SU-DHL-6 (cell line): Measurements from ENCODE around the gene KRT77.

Source experiments
- H2AFZ ChIP-seq: fragments of 200-600 bp; sonication (generic); 2 replicates; pipeline ENCODE4 v1.6.1; 2014; ENCODE audit warnings: low read depth, mild to moderate bottlenecking, moderate library complexity, mixed read lengths, antibody characterized with exemption, low read length; ENCODE audit not compliant: severe bottlenecking
- H3F3A ChIP-seq: fragments of 200-600 bp; shearing (Covaris generic); 2 replicates; pipeline ENCODE4 v1.6.0; 2016; ENCODE audit warnings: antibody characterized with exemption, mild to moderate bottlenecking; ENCODE audit not compliant: insufficient read depth
- H3K27ac ChIP-seq: fragments of 200-600 bp; sonication (generic); 2 replicates; pipeline ENCODE4 v1.5.1; 2016; ENCODE audit warnings: low read depth, mild to moderate bottlenecking, low read length, moderate library complexity, mixed read lengths
- H3K27me3 ChIP-seq: fragments of 200-600 bp; sonication (generic), shearing (Covaris generic); 2 replicates; pipeline ENCODE4 v1.6.0; 2014; ENCODE audit warnings: mild to moderate bottlenecking, low read length
- H3K36me3 ChIP-seq: fragments of 200-600 bp; sonication (generic); 2 replicates; pipeline ENCODE4 v1.6.1; 2014; ENCODE audit warnings: mild to moderate bottlenecking, low read length, mixed read lengths
- H3K4me2 ChIP-seq: fragments of 300-600, 200-600 bp; shearing (Covaris generic), sonication (generic); 2 replicates; pipeline ENCODE4 v1.6.0; 2014; ENCODE audit warnings: low read length, low read depth, mild to moderate bottlenecking; ENCODE audit not compliant: poor library complexity, severe bottlenecking
- H3K4me3 ChIP-seq: fragments of 200-600 bp; sonication (generic); 2 replicates; pipeline ENCODE4 v1.5.1; 2014; ENCODE audit warnings: antibody characterized with exemption, low read length, mild to moderate bottlenecking, mixed read lengths; ENCODE audit not compliant: insufficient read depth, poor library complexity, severe bottlenecking
- H3K79me2 ChIP-seq: fragments of 200-600 bp; sonication (generic); 2 replicates; pipeline ENCODE4 v1.6.1; 2014; ENCODE audit warnings: mild to moderate bottlenecking, low read length, moderate library complexity; ENCODE audit not compliant: insufficient read depth
- H3K9ac ChIP-seq: fragments of 200-600 bp; sonication (generic); 2 replicates; pipeline ENCODE4 v1.7.0; 2014; ENCODE audit warnings: mild to moderate bottlenecking, low read length
- H3K9me2 ChIP-seq: fragments of 200-600 bp; sonication (generic); replicated peaks from 2 replicates; pipeline ENCODE4 v1.6.1; 2014; ENCODE audit warnings: low read length; ENCODE audit not compliant: insufficient read depth
- H3K9me3 ChIP-seq: fragments of 200-600 bp; sonication (generic); 2 replicates; pipeline ENCODE4 v1.6.1; 2014; ENCODE audit warnings: low read length, mixed read lengths; ENCODE audit not compliant: insufficient read depth
- H4K20me1 ChIP-seq: fragments of 200-600 bp; sonication (generic); 2 replicates; pipeline ENCODE4 v1.6.1; 2014; ENCODE audit warnings: low read depth, mild to moderate bottlenecking, antibody characterized with exemption, low read length, moderate library complexity, mixed read lengths
- CTCF ChIP-seq: fragments of 200-600 bp; sonication (generic); IDR thresholded peaks from one replicate; pipeline ENCODE4 v1.5.1; 2017; ENCODE audit warnings: antibody characterized with exemption, mild to moderate bottlenecking, low read length, moderate library complexity; ENCODE audit not compliant: insufficient read depth, poor library complexity, severe bottlenecking
- EZH2phosphoT487 ChIP-seq: fragments of 200-600 bp; sonication (generic), shearing (Covaris generic); conservative IDR thresholded peaks from 2 replicates; pipeline ENCODE4 v1.6.1; 2018; ENCODE audit warnings: mild to moderate bottlenecking, antibody characterized with exemption, low read length, moderate library complexity, mixed read lengths

Gene KRT77

GRCh38 chr12:52749827-52750226 is 46.5 kb upstream of the KRT77 start:
- Histone ChIP-seq H3K27ac (no peak overlapping the region), H3K27me3 (no peaks in the 10 kb centered on the region), H3K9me3 (no peaks in the 10 kb centered on the region), H3K4me2 (no peak overlapping the region), H3K36me3 (no peaks in the 10 kb centered on the region), H3K4me3 (no peak overlapping the region), H3F3A (no peaks in the 10 kb centered on the region), H3K9me2 (no peaks in the 10 kb centered on the region), H4K20me1 (no peaks in the 10 kb centered on the region), H3K79me2 (no peaks in the 10 kb centered on the region), H2AFZ (no peak overlapping the region), H3K9ac (no peak overlapping the region)
- TF ChIP-seq EZH2phosphoT487 (no peak), CTCF (no peak)

- Histone ChIP-seq H3K9ac (no peak overlapping the region), H3K27ac (no peak overlapping the region), H3K27me3 (no peaks in the 10 kb centered on the region), H4K20me1 (no peaks in the 10 kb centered on the region), H3K79me2 (no peaks in the 10 kb centered on the region), H3K4me3 (no peak overlapping the region), H2AFZ (no peak overlapping the region), H3K9me2 (no peaks in the 10 kb centered on the region), H3K36me3 (no peaks in the 10 kb centered on the region), H3F3A (no peaks in the 10 kb centered on the region), H3K4me2 (no peak overlapping the region), H3K9me3 (no peaks in the 10 kb centered on the region)
- TF ChIP-seq EZH2phosphoT487 (no peak), CTCF (no peak)
Measured at GRCh38 chr12:52748578-52748977, 45.3 kb upstream of the KRT77 start.

- H4K20me1 ChIP-seq, result no peaks in the 10 kb centered on the region
- no peaks in the 10 kb centered on the region for H3K9me3 ChIP-seq
- no peak overlapping the region for H3K9ac ChIP-seq
- no peaks in the 10 kb centered on the region for H3K27me3 ChIP-seq
- H3K36me3 ChIP-seq, result no peaks in the 10 kb centered on the region
- H2AFZ ChIP-seq, result no peak overlapping the region
- TF ChIP-seq CTCF (no peak), EZH2phosphoT487 (no peak)
- no peaks in the 10 kb centered on the region for H3K79me2 ChIP-seq
- H3K27ac ChIP-seq, result no peak overlapping the region
- H3F3A ChIP-seq, result no peaks in the 10 kb centered on the region
- no peak overlapping the region for H3K4me3 ChIP-seq
- no peak overlapping the region for H3K4me2 ChIP-seq
- H3K9me2 ChIP-seq, result no peaks in the 10 kb centered on the region
Measured at GRCh38 chr12:52745554-52745953, 42.2 kb upstream of the KRT77 start.

GRCh38 chr12:52744493-52745156 is 41.3 kb upstream of the KRT77 start:
- no peaks in the 10 kb centered on the region for H3K27me3 ChIP-seq

More at GRCh38 chr12:52744493-52745156, 41.3 kb upstream of the KRT77 start:
- Histone ChIP-seq H3K27ac (no peak overlapping the region), H4K20me1 (no peaks in the 10 kb centered on the region), H3K9me2 (no peaks in the 10 kb centered on the region), H3K4me3 (no peak overlapping the region), H3K9ac (no peak overlapping the region), H3F3A (no peaks in the 10 kb centered on the region), H3K9me3 (no peaks in the 10 kb centered on the region), H3K4me2 (no peak overlapping the region), H3K36me3 (no peaks in the 10 kb centered on the region), H3K79me2 (no peaks in the 10 kb centered on the region), H2AFZ (no peak overlapping the region)
- TF ChIP-seq CTCF (no peak), EZH2phosphoT487 (no peak)
